Hepatocyte (in vitro differentiated cells): Measurements from ENCODE around the gene LDAH. TPM values are rescaled to one million over a fixed set of nuclear protein-coding genes. Genes with fewer than 3 reads are reported as not detected.

Experiments used
- DNase-seq: peaks from one replicate; pipeline ENCODE4 v3.0.0-alpha.2; 2016; ENCODE audit warnings: low spot score
- H2AFZ ChIP-seq: fragments of 200-600 bp; sonication (generic); 2 replicates; pipeline ENCODE4 v1.6.0; 2016; ENCODE audit warnings: antibody characterized with exemption, mild to moderate bottlenecking
- H3K27ac ChIP-seq: fragments of 200-600 bp; sonication (generic); 2 replicates; pipeline ENCODE4 v1.5.1; 2016; ENCODE audit warnings: mild to moderate bottlenecking
- H3K27me3 ChIP-seq: fragments of 200-600 bp; sonication (generic); 2 replicates; pipeline ENCODE4 v1.6.1; 2016
- H3K36me3 ChIP-seq: fragments of 200-600 bp; sonication (generic); replicated peaks from 2 replicates; pipeline ENCODE4 v1.5.1; 2016; ENCODE audit warnings: low read depth; ENCODE audit not compliant: insufficient read depth
- H3K4me1 ChIP-seq: fragments of 200-600 bp; sonication (generic); 2 replicates; pipeline ENCODE4 v1.5.1; 2016; ENCODE audit warnings: mild to moderate bottlenecking, moderate library complexity; ENCODE audit not compliant: insufficient read depth
- H3K4me2 ChIP-seq: fragments of 200-600 bp; sonication (generic); 2 replicates; pipeline ENCODE4 v1.6.0; 2016
- H3K4me3 ChIP-seq: fragments of 200-600 bp; sonication (generic); 2 replicates; pipeline ENCODE4 v1.5.1; 2016; ENCODE audit warnings: mild to moderate bottlenecking
- H3K79me2 ChIP-seq: fragments of 200-600 bp; sonication (generic); 2 replicates; pipeline ENCODE4 v1.6.0; 2017; ENCODE audit warnings: mild to moderate bottlenecking
- H3K9me2 ChIP-seq: fragments of 200-600 bp; sonication (generic); replicated peaks from 2 replicates; pipeline ENCODE4 v1.6.0; 2017; ENCODE audit warnings: mild to moderate bottlenecking; ENCODE audit not compliant: insufficient read depth
- H3K9me3 ChIP-seq: fragments of 200-600 bp; sonication (generic); 2 replicates; pipeline ENCODE4 v1.5.1; 2016; ENCODE audit warnings: low read depth, mild to moderate bottlenecking
- H4K20me1 ChIP-seq: fragments of 200-600 bp; sonication (generic); 2 replicates; pipeline ENCODE4 v1.6.0; 2016; ENCODE audit warnings: mild to moderate bottlenecking; ENCODE audit not compliant: insufficient read depth, poor library complexity, severe bottlenecking
- CTCF ChIP-seq: fragments of 200-600 bp; sonication (generic); IDR thresholded peaks from 2 replicates; pipeline ENCODE4 v1.5.1; 2016; ENCODE audit warnings: antibody characterized with exemption, mild to moderate bottlenecking; ENCODE audit not compliant: poor library complexity
- EZH2 ChIP-seq: fragments of 200-600 bp; sonication (generic); IDR thresholded peaks from 2 replicates; pipeline ENCODE4 v1.6.1; 2016; ENCODE audit warnings: antibody characterized with exemption, mild to moderate bottlenecking, borderline replicate concordance
- EZH2phosphoT487 ChIP-seq: fragments of 200-600 bp; sonication (generic); IDR thresholded peaks from one replicate; pipeline ENCODE4 v1.6.1; 2018; ENCODE audit warnings: antibody characterized with exemption, mild to moderate bottlenecking, low read depth, moderate library complexity; ENCODE audit not compliant: unreplicated experiment, severe bottlenecking
- WGBS: methylation state at CpG from one replicate; pipeline ENCODE4 v1.1.6; 2016; ENCODE audit warnings: low lambda C conversion rate; ENCODE audit errors: missing lambda C conversion rate; 5-methylcytosine and 5-hydroxymethylcytosine counted together
- polyA plus RNA-seq: library from polyadenylated mRNA; unstranded; fragments of >200 nt; fragmentation: Nextera tagmentation; extraction: Ambion mirVana; gene quantifications from 2 replicates; pipeline ENCODE4 v1.2.1, GENCODE V29; 2016
- total RNA-seq: library from RNA; depleted of rRNA; stranded (reverse); fragments of >200 nt; gene quantifications from 2 replicates; pipeline ENCODE4 v1.2.3, GENCODE V29; 2014

The LDAH gene
- total and polyA plus RNA-seq, 2 experiments from 2014 or later, result 15.2 to 27.8 TPM

GRCh38 chr2:20680744-20681375, 142.0 kb downstream of the LDAH start:
- no peak overlapping the region for H3K4me3 ChIP-seq
- no peaks in the 10 kb centered on the region for H3K79me2 ChIP-seq
- H2AFZ ChIP-seq, result no peak overlapping the region
- no peak for DNase-seq
- H3K4me2 ChIP-seq, result no peak overlapping the region
- no peaks in the 10 kb centered on the region for H3K27me3 ChIP-seq
- H3K9me2 ChIP-seq, result no peaks in the 10 kb centered on the region
- no peak for TF ChIP-seq EZH2
- no peak for TF ChIP-seq EZH2phosphoT487
- 95% methylated on average over 10 of the region's 10 CpGs for WGBS
- no peaks in the 10 kb centered on the region for H3K9me3 ChIP-seq
- H4K20me1 ChIP-seq, result no peaks in the 10 kb centered on the region
- peaks cover 3% of the 10 kb centered on the region for H3K4me1 ChIP-seq
- no peaks in the 10 kb centered on the region for H3K36me3 ChIP-seq
- no peak overlapping the region for H3K27ac ChIP-seq

DNA sequence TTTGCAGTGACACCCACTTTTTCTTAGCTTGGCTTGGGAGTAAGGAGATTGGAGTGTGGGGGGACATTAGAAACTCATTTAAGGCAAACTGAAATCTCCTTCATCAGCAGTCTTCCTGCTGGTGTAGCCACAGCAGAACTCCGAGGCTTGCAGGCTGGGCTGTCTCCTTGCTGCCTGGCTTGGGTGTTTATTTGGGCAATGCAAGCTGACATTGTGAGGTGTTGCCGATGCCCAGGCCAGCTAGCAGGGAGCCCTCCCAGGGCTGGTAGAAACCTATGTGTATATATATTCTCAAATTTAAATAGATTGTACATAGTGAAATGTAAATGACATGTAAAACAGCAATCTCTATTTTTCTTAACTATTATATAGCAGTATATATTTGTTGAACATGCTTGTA, 144.1 kb downstream of the LDAH start:
- H2AFZ ChIP-seq, result no peak overlapping the region
- H3K27ac ChIP-seq, result no peak overlapping the region
- 84% methylated on average over 2 of the region's 2 CpGs for WGBS
- DNase-seq, result no peak
- H3K4me1 ChIP-seq, result peaks cover 10% of the 10 kb centered on the region
- no peak for TF ChIP-seq EZH2
- no peak for TF ChIP-seq EZH2phosphoT487
- TF ChIP-seq CTCF, result no peak
- H3K9me2 ChIP-seq, result no peaks in the 10 kb centered on the region
- H3K27me3 ChIP-seq, result peaks cover 6% of the 10 kb centered on the region
- H3K36me3 ChIP-seq, result no peaks in the 10 kb centered on the region
- H3K4me3 ChIP-seq, result no peak overlapping the region
- H3K79me2 ChIP-seq, result no peaks in the 10 kb centered on the region
- no peak overlapping the region for H3K4me2 ChIP-seq
- no peaks in the 10 kb centered on the region for H3K9me3 ChIP-seq
- no peaks in the 10 kb centered on the region for H4K20me1 ChIP-seq

GRCh38 chr2:20678086-20678395, 144.9 kb downstream of the LDAH start:
- TF ChIP-seq EZH2, result no peak
- TF ChIP-seq CTCF, result no peak
- TF ChIP-seq EZH2phosphoT487, result no peak
- DNase-seq, result no peak
- no peak overlapping the region for H3K4me2 ChIP-seq
- no peaks in the 10 kb centered on the region for H3K9me2 ChIP-seq
- H3K79me2 ChIP-seq, result no peaks in the 10 kb centered on the region
- H3K36me3 ChIP-seq, result no peaks in the 10 kb centered on the region
- H2AFZ ChIP-seq, result no peak overlapping the region
- no peaks in the 10 kb centered on the region for H3K9me3 ChIP-seq
- WGBS, result 81% methylated on average over 1 of the region's 1 CpG
- H3K27ac ChIP-seq, result no peak overlapping the region
- H4K20me1 ChIP-seq, result no peaks in the 10 kb centered on the region
- H3K27me3 ChIP-seq, result peaks cover 13% of the 10 kb centered on the region
- no peak overlapping the region for H3K4me3 ChIP-seq
- peaks cover 10% of the 10 kb centered on the region for H3K4me1 ChIP-seq

DNA sequence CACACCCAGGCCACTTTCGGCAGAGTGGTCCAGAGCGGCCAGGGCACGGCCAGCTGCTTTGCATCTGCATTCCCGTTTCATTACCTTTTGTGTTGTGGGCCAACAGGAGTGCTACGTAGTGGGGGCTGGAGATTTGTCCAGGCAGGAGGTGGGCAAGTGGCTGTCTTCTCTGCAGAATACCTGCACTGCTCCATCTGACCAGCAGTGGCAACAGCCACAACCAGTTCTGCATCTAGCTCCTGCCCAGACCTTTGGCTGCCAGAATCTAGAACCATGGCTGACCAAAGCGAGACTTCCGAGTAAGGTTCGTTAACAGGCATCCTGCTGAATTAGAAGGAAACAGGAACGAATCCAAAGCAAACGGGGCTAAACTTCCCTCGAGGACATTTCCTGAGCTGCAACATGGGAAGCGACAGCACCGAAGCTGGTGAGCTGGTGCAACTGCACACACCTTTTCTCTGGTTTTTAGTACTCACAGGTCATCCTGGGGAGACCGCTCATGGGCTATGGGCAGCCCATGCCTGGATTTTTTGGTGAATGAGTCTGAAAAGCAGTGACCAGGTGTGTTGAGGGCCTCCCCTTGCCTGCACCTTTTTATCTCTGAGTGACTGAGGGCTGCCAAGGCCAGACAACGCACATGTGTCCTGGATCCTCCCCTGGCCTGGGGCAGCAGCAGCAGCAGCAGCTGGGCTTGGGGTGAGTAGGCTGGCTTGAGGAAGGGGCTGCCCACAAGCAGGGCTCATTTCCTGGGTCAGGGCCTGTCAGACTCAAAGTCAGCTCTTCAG, 145.4 kb downstream of the LDAH start:
- no peak overlapping the region for H3K4me3 ChIP-seq

More for the DNA sequence above, 145.4 kb downstream of the LDAH start:
- Histone ChIP-seq H3K9me2 (no peaks in the 10 kb centered on the region), H2AFZ (no peak overlapping the region), H3K79me2 (no peaks in the 10 kb centered on the region), H3K27me3 (peaks cover 18% of the 10 kb centered on the region), H4K20me1 (no peaks in the 10 kb centered on the region), H3K4me1 (peaks cover 12% of the 10 kb centered on the region), H3K27ac (no peak overlapping the region), H3K4me2 (no peak overlapping the region), H3K36me3 (no peaks in the 10 kb centered on the region), H3K9me3 (no peaks in the 10 kb centered on the region)
- no peak for DNase-seq
- TF ChIP-seq EZH2phosphoT487 (no peak), CTCF (no peak), EZH2 (no peak)
- 85% methylated on average over 15 of the region's 15 CpGs for WGBS
